ENCODE data around the gene AP4S1.
"Not testable (repeated sequence)": the region's sequence is repeated elsewhere in the genome, so short reads cannot be mapped to it uniquely, and the experiment has no call there.

The AP4S1 gene

GRCh38 chr14:31045501-31046080, 20.1 kb downstream of the AP4S1 start:
- no peak for DNase-seq

DNA sequence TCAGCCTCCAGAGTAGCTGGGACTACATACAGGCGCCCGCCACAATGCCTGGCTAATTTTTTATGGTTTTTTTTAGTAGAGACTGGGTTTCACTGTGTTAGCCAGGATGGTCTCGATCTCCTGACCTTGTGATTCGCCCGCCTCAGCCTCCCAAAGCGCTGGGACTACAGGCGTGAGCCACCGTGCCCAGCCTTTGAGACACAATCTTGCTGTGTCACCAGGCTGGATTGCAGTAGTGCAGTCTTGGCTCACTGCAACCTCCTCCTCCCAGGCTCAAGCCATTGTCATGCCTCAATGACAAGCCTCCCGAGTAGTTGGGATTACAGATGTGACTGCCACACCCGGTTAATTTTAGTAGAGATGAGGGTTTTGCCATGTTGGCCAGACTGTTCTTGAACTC, 22.1 kb downstream of the AP4S1 start:
- DNase-seq: no peak

- no peak for DNase-seq
Measured at GRCh38 chr14:31051023-31051422, 25.6 kb downstream of the AP4S1 start.

- no peak for DNase-seq
Measured at GRCh38 chr14:31051511-31051910, 26.1 kb downstream of the AP4S1 start.

DNA sequence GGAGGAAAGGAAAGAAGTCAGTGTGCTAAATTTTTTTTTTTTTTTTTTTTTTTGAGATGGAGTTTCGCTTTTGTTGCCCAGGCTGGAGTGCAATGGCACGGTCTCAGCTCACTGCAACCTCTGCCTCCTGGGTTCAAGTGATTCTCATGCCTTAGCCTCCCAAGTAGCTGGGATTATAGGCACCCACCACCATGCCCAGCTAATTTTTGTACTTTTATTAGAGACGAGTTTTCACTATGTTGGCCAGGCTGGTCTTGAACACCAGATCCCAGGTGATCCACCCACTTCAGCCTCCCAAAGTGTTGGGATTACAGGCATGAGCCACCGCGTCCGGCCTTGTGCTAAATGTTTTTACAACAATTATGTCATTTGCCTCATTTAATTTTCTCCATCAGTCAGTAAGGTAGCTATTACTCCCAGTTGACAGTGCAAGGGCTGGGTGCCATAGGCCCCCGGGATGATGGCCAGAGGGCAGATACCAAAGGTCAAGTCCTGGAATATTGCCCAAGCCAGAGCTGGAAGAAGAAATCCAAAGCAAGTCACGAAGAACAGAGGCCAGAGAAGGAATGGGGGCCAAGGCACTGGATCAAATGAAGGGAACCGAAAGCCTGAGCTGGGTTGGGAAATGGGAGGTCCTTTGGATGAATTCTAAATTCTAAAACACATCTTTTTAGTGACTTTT, 27.6 kb downstream of the AP4S1 start:
- not testable (repeated sequence) for DNase-seq

- no peak for DNase-seq
Measured at GRCh38 chr14:31057035-31057434, 31.6 kb downstream of the AP4S1 start.

DNA sequence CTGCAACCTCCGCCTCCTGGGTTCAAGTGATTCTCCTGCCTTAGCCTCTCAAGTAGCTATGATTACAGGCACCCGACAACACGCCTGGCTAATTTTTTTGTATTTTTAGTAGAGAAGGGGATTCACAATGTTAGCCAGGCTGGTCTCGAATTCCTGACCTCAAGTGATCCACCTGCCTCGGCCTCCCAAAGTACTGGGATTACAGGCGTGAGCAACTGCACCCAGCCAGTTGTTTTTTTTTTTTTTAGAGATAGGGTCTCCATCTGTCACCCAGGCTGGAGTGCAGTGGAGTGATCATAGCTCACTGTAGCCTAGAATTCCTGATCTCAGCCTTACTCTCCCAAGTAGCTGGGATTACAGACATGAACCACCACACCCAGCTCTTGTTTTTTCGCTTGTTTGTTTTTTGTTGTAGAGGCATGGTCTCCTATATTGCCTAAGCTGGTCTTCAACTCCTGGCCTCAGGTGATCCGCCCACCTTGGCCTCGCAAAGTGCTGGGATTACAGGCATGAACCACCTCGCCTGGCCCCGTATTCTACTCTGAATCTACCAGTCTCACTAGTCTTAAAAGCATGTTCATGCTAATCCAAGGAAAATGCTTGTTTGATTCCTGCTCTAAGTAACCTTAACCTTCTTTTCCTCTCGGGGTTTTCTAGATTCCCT, 32.4 kb downstream of the AP4S1 start:
- DNase-seq: no peak

GRCh38 chr14:31059152-31059924, 33.9 kb downstream of the AP4S1 start:
- peak; percentile 16 for DNase-seq

GRCh38 chr14:31060253-31060875, 34.9 kb downstream of the AP4S1 start:
- no peak for DNase-seq

GRCh38 chr14:31062908-31063307, 37.5 kb downstream of the AP4S1 start:
- not testable (repeated sequence) for DNase-seq

DNA sequence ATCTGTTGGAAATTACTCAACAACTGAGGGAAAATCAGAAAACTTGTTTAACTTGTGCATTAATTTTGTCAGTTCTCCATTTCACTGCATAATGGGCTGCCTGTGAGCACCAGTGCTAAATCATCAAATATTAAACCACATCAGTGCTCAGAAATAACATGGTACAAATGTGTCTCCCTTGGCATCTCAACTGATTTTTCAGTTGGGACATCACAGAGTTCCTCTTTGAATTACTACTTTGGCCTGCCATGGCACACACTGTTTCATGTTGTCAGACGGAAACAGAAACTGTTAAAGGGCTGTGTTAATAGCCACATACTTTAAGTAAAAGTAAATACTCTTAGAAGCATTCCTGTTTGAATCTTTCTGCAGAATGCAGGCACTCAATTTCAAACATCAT, 42.8 kb downstream of the AP4S1 start:
- no peak for DNase-seq

DNA sequence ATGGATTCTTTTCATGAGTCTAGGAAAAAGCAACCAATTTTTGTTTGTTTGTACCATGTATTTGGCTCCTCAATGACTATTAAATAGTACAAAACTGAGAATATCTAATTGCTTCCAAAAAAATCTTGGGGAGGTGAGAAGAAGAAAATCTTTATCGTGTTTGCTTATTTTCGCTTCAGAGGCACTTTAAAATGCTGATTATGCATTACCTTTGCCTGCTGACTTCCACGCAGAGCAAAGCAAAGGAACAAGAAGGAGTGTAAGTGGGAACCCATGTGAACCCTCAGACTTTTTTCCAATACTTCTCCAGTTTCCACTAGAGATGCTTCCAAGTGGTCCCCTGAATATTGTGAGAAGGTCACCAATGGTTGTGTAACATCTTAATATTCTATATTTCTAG, 43.9 kb downstream of the AP4S1 start:
- DNase-seq: no peak

- DNase-seq: no peak
Measured at GRCh38 chr14:31070431-31070830, 45.0 kb downstream of the AP4S1 start.

- DNase-seq: no peak
Measured at GRCh38 chr14:31071151-31071550, 45.7 kb downstream of the AP4S1 start.

- DNase-seq: no peak
Measured at GRCh38 chr14:31075144-31075543, 49.7 kb downstream of the AP4S1 start.

DNA sequence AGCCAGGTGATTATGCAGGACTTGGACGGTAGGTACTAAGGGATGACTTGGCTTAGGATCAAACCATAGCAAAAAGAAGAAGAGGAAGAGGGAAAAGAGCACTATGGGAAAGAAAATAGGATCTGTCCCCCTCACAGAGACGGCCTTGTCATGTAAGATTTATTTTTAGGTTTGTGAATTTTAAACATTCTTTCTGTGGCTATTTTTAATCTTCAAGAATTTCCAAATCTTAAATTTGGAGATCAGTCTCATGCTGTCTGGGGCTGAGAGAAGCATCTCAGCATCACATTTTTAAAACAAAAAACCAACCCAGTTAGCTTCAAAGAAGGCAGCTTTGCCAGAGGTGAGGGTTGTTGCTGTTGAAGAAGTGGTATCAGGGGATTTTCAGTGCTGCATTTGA, 53.3 kb downstream of the AP4S1 start:
- DNase-seq: no peak

GRCh38 chr14:31080056-31080455, 54.6 kb downstream of the AP4S1 start:
- DNase-seq: no peak

GRCh38 chr14:31080484-31080883, 55.0 kb downstream of the AP4S1 start:
- DNase-seq: no peak

- DNase-seq: no peak
Measured at GRCh38 chr14:31083781-31084180, 58.3 kb downstream of the AP4S1 start.

DNA sequence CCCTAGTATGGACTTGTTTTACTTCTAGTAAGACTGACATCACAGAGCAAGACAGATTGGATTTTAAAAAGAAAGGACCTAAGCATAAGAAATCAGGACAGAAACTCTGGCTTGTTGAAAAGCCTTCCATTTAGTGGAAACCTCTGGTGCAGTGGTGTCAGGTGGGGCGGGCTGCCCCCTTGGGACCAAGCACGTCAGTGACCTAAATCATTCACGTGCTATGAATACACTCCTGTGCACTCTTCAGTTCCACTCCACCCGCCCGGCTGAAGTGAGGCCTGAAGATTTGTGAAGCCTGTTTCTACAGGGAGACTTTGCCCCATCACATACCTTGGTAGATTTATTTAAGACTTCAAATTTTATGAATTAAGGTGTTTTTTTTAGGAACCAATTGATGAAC, 58.9 kb downstream of the AP4S1 start:
- no peak for DNase-seq

DNA sequence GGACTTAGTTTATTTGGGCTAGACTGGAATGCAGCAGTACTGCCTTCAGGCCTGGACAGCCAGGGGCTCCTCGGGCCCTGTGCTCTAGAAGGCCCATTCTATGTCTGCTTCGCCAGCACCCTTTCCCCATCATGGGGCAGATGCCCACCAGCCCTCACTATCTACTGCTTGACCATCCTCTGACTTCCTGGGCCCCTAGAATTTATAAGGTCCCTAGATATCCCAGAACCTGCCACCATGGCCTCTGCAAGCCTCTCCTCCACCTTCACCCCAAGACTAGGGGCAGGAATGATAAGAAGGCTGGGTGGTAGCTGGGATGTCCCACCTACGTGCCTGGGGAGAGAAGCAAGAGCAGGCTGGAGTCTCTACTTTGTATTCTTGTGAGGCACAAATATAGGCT, 59.6 kb downstream of the AP4S1 start:
- no peak for DNase-seq

DNA sequence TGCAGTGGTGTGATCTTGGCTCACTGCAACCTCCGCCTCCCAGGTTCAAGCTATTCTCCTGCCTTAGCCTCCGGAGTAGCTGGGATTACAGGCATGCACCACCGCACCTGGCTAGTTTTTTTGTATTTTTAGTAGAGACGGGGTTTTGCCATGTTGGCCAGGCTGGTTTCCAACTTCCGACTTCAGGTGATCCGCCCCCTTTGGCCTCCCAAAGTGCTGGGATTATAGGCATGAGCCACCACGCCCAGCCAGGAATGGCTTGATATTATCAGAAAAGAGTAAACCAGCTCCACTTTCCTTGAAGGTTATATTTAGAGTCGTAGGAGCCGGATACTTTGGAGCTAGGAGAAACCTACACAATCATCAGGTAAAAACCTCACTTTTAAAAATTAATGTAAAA, 61.0 kb downstream of the AP4S1 start:
- not testable (repeated sequence) for DNase-seq

Data from T1000 (cell line).